Suprapubic skin (tissue), 3 donors: ENCODE measurements around the gene ISM1.

Source experiments
- CTCF ChIP-seq, 2 donors: fragments of 200-600 bp in 1 of 2; fragments of 450-650 bp in 1 of 2; sonication (generic) in 1 of 2; IDR thresholded peaks; one replicate each; pipeline ENCODE4 v1.5.1; 2016 to 2019; ENCODE audit warnings: antibody characterized with exemption in 2 of 2, mild to moderate bottlenecking in 1 of 2, moderate library complexity in 1 of 2
- POLR2A ChIP-seq, 2 donors: fragments of 450-650 bp; IDR thresholded peaks; one replicate each; pipeline ENCODE4 v1.6.1; 2017; ENCODE audit warnings: antibody characterized with exemption in 2 of 2, mild to moderate bottlenecking in 2 of 2, moderate library complexity in 2 of 2

GRCh38 chr20:13174402-13174801 lies 46.7 kb upstream of the ISM1 start:
- TF ChIP-seq CTCF (IDR thresholded peaks at IDR 0.05) (no peak), POLR2A (IDR thresholded peaks at IDR 0.05) (no peak)
